Stimulated activated CD8-positive, alpha-beta memory T cell treated with anti-CD3 and anti-CD28 coated beads, Interleukin-7, amount 100 ng/mL, for 1 hour (primary cell): ENCODE data around the gene TEX19.
"Not testable (repeated sequence)": the region's sequence is repeated elsewhere in the genome, so short reads cannot be mapped to it uniquely, and the experiment has no call there.

Source experiments
- DNase-seq, 2 donors: peaks; one replicate each; pipeline ENCODE4 v3.0.0-alpha.2; 2020; ENCODE audit warnings: low read depth in 2 of 2

TEX19 gene

DNA sequence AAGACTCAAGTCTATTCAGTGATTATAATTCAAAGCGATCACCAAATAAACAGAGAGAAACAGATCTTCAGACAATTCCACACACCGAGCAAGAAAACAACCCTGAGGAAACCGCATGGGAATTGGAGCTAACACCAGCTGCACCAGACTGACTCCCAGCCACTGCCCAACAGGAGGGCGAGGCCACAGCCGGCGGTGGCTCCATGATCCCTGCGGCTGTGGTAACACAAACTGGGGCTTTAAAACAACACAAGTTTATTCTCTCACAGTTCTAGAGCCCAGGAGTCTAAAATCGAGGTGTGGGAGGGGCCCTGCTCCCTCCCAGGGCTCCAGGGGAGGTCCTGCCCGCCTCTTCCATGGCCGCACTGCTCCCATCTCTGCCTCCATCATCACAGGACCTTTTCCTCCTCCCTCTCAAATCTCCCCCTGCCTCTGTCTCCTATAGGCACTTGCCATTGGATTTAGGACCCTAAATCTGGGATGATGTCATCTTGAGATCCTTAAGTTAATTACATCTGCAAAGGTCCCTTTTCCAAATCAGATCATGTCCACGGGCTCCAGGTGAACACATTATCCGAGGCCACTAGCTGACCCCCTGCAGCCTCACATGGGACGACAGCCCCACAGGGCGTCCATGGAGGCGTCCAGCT is 49.4 kb downstream of the TEX19 start:
- no peak for DNase-seq

DNA sequence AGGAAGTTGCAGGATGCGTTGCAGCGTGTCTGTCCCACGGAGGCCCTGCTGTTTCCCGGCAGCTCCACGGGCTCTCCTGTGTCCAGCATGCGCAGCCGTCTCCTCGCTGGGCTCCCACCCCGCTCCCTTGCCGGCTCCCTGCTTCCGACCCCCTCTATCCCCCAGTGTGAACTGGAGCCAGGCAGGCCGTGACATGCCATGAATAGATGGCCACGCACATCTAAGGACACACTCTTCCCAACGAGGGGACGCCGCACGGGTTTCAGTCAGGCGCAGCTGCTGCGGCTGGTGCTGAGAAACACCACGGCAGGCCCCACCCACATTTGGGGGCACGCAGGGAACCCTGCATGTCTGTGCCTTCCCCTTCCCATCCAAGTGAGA is 49.9 kb downstream of the TEX19 start:
- DNase-seq: no peak

DNA sequence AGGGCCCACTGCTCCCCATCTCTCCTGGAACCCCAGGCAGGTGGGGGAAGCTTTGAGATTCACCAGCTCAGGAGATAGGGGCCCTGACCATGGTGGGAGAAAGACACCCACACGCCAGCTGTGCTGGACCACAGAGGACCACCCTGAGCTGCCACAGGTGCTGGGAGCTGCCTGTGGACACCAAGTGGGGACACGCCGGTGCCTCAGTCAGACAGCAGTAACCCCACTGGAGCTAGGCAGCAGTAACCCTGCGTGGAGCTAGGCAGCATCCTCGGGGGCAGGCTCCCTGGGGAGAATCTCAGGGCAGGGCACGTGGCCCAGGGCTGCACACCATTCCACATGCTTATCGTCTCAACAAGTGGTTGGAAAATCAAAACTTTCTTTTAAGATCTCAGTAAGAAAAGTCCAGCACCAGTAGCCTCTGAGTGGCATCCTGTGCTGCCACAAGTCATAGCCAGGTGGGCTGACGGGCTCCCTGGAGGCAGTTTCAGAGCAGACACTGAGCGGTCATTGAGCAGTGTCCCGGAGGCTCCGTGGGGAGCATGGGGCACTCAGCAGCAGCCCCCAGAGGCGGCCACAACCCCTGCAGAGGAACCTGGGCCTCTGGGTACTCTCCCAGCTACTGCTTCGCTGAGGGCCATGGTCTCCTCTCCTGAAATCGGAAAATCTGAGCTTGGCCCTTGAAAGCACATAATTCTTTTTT is 51.1 kb downstream of the TEX19 start:
- DNase-seq: no peak

DNA sequence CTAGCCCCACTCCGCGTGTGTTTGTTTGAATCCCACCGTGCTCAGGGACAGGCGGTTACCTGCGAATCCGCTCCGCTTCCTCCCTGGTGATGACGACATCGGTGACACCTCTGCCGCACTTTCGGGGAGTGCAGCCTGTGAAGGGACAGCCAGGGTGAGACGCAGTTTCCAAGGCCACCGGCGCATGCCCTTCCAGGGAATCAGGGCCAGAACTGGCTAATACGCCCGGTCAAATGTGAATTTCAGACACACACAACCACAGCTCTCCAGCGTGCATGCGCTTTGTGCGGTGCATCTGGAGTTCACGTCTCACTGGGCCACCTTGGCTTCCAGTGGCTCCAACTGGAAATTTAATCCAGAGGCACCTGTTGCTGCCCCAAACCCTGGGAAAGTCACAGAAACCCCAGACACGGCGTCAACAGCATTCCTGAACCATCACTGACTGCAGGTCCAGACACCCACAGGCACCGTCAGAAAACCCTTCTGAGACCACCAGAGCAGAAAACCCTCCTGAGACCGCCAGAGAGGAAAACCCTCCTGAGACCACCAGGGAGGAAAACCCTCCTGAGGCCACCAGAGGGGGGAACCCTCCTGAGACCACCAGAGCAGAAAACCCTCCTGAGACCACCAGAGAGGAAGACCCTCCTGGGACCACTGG is 52.5 kb downstream of the TEX19 start:
- DNase-seq: no peak

DNA sequence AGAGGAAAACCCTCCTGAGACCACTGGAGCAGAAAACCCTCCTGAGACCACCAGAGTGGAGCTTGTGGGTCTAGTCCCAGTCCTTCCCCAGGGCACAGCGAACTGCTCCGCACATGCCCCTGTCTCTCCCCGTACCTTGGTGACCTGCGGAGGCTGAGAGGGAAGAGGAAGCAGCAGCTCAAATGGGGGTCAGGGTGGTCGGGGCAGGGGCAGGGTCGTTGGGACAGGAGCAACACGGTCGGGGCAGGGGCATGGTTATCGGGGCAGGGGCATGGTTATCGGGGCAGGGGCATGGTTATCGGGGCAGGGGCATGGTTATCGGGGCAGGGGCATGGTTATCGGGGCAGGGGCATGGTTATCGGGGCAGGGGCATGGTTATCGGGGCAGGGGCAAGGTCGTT is 53.0 kb downstream of the TEX19 start:
- not testable (repeated sequence) for DNase-seq

DNA sequence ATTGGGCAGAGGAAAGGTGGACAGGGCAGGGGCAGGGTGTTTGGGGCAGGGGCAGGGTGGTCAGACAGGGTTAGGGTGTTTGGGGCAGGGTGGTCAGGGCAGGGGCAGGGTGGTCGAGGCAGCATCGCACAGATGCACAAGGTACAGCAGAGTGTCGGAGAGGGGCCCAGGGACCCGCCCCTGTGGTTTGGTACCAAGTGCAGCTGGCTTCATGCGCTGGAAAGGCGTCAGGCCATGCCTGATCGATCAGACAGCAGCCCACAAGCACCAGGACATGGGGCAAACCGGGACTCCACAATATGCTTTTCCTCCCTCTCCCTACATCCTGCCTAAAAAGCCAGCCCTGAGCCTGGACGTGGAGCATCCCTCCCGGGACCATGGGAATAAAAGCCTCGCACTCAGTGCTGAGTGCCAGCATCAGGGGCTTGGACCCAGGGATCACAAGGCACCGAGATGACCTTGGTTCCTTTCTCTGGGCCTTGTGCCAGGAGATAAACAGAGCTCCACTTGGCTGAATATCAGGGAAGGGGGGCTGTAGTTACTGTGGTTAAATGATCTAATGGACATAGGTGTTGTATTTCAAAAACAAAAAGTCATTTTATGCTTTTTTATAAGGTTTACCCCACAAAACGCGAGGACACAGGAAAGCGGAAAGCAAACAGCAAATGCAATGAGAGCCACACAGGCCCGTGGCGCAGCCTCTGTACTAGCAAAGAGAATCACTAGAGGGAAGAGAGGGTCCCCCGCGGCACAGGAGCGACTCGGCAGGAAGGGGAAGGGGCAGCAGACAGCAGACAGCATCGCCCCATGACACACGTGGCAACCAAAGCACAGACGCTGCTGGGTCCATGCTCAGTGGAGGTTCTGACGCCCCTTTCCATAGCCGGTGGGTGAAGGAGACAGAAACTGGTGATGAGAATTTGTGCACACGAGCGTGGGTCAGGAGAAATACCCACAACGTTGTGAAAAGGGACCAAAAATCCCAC is 53.8 kb downstream of the TEX19 start:
- DNase-seq: no peak
